ENCODE data around the gene CRYL1.
A peak's percentile ranks its signal among the peaks of the same experiment; 100 is the strongest.

GRCh38 chr13:20475927-20476691 lies 49.5 kb downstream of the CRYL1 start:
- TF ChIP-seq CTCF (IDR thresholded peaks at IDR 0.05; ENCODE audit: insufficient read depth, low read length) (no peak), POLR2AphosphoS5 (IDR thresholded peaks at IDR 0.05; ENCODE audit: low read depth) (peak; percentile 51; the same call in 1 of the 2 replicates), REST (IDR thresholded peaks at IDR 0.05; ENCODE audit: insufficient replicate concordance, low read depth) (no peak)
